Ovary (tissue), 9 donors: ENCODE data around the gene SLC4A8. TPM values are rescaled to one million over a fixed set of nuclear protein-coding genes. Genes with fewer than 3 reads are reported as not detected.
A peak's percentile ranks its signal among the peaks of the same experiment; 100 is the strongest.

ENCODE experiments used
- DNase-seq, 5 donors: peaks; one replicate each; pipeline ENCODE4 v3.0.0-alpha.2; 2019 to 2020
- H3K27ac ChIP-seq, 2 donors: fragments of 200-600 bp; one replicate each; pipeline versions ENCODE4 v1.5.1 to v1.8.0; 2019 to 2022
- H3K27me3 ChIP-seq: fragments of 200-600 bp; one replicate; pipeline ENCODE4 v1.8.0; 2022
- H3K36me3 ChIP-seq: fragments of 200-600 bp; sonication (generic); one replicate; pipeline ENCODE4 v1.5.1; 2019
- H3K4me1 ChIP-seq: one replicate; pipeline ENCODE4 v1.8.1; 2013; ENCODE audit warnings: mild to moderate bottlenecking, moderate library complexity; ENCODE audit not compliant: insufficient read depth
- H3K4me3 ChIP-seq: fragments of 200-600 bp; sonication (generic); one replicate; pipeline ENCODE4 v1.5.1; 2017
- H3K9me3 ChIP-seq, 2 donors: fragments of 200-600 bp in 1 of 2; sonication (generic) in 1 of 2; one replicate each; pipeline versions ENCODE4 v1.5.1 to v1.8.1; 2013 to 2019; ENCODE audit warnings: mild to moderate bottlenecking in 1 of 2, moderate library complexity in 1 of 2
- CTCF ChIP-seq, 3 donors: fragments of 450-650 bp in 2 of 3; fragments of 200-600 bp in 1 of 3; IDR thresholded peaks; one replicate each; pipeline versions ENCODE4 v1.5.1 to v1.8.0; 2016 to 2022; ENCODE audit warnings: antibody characterized with exemption in 3 of 3, mild to moderate bottlenecking in 1 of 3
- EP300 ChIP-seq: sonication (generic); formaldehyde crosslinking; IDR thresholded peaks from one replicate; pipeline ENCODE4 v1.6.1; 2017; ENCODE audit warnings: antibody characterized with exemption
- POLR2A ChIP-seq: fragments of 450-650 bp; IDR thresholded peaks from one replicate; pipeline ENCODE4 v1.6.1; 2017; ENCODE audit warnings: antibody characterized with exemption, mild to moderate bottlenecking, moderate library complexity
- WGBS, 3 donors: extraction: QIAGEN DNeasy Blood & Tissue Kit in 1 of 3; methylation state at CpG; one replicate each; pipeline versions ENCODE4 v1.1.5 to v1.1.7; 2013 to 2017; 5-methylcytosine and 5-hydroxymethylcytosine counted together
- intact Hi-C, 4 donors: fragments of 100-400 bp; cut with DNase I; formaldehyde crosslinking; loops; one replicate each; pipeline versions ENCODE4 v1.11.0 to v1.15.1; 2022 to 2023
- polyA plus RNA-seq, 2 donors: library from polyadenylated mRNA; stranded (reverse); fragments of 200-250 nt in 1 of 2; fragments of 350-450 nt in 1 of 2; fragmentation: Illumina TruSeq in 1 of 2; extraction: RNeasy Lipid Tissue Mini Kit (QIAGEN cat#74804) in 1 of 2; gene quantifications; one replicate each; pipeline ENCODE4 v1.2.3, GENCODE V29; 2013 to 2014
- total RNA-seq, 7 donors: library from RNA; depleted of rRNA in 2 of 7; stranded (reverse); fragments of >200 nt in 2 of 7; fragmentation: NEBNext Ultra II Directional in 3 of 7; extraction: Animal tissue kit (Norgen Biotek cat#: 25700) in 3 of 7; gene quantifications; one replicate each; pipeline versions ENCODE4 v1.1.0 to v1.2.4, GENCODE V29; 2016 to 2023
- donor health status: DM: no; HTN: no; CAD: no; lungs with moderate emphysema.
- donor health status: DM: no; HTN: no; CAD: no.
- donor health status: Bipolar disorder and iron deficiency.
- donor health status: DM: yes; HTN: yes; CAD: no.
- donor health status: DM: no; HTN: no; CAD: no.
- donor health status: DM: yes; HTN: yes; CAD: no.

The SLC4A8 gene
- total and polyA plus RNA-seq, 9 donors: 1.5 to 18.5 (median 7.8) TPM

GRCh38 chr12:51379571-51379970 is 45.1 kb upstream of the SLC4A8 start:
- WGBS, 3 donors: 95 to 97% (median 97%) methylated on average over 11 of the region's 11 CpGs
- TF ChIP-seq POLR2A (no peak), CTCF (IDR thresholded peaks at IDR 0.05) (no peak), EP300 (no peak)
- Histone ChIP-seq H3K4me3 (no peak overlapping the region), H3K27ac (no peak overlapping the region), H3K36me3 (no peaks in the 10 kb centered on the region), H3K9me3 (no peaks in the 10 kb centered on the region), H3K27me3 (no peaks in the 10 kb centered on the region), H3K4me1 (no peaks in the 10 kb centered on the region)
- no peak for DNase-seq
- intact Hi-C loops: no loop called here

DNA sequence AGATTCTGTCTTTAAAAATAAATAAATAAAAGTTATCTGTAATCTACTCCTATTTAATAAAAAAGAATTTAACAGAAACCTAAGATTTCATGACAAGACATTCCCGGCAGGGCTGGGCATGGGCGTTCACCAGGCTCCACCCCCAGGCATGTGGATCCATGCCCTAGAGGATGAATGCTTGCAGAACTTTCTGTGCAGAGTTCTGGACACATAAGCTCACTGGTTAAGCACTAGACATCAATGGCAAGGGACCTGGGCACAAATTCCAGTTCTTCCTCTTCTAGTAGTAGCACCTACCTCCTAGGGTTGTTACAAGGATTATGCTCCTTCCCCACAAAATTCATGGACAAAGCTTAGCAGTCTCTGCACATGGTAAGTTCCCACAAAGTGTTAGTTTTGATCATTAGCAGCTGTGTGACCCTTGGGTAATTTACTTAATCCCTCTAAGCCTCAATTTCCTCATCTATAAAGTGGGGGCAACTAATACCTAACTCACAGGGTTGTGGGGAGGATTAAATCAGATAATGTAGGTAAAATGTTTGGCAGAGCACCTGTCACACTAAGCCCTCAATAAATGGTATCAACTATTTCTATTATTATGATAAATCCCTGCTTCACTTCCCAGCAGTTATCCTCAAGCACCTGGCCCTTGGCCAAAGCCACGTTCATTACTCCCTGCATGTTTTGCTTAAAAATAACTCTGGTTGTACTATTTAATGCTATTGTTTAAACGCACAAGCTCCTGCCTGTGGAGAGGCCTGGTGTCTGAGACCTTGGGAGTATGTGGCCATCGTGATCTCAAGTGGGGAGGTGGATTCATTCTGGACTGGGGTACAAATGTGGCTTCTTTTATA is 43.2 kb upstream of the SLC4A8 start:
- peak in 4 of 5 donors; percentile 33 to 74 (median 44) for DNase-seq
- Histone ChIP-seq H3K4me1 (no peaks in the 10 kb centered on the region), H3K27me3 (no peaks in the 10 kb centered on the region), H3K4me3 (no peak overlapping the region), H3K9me3 (no peaks in the 10 kb centered on the region), H3K27ac (no peak overlapping the region), H3K36me3 (no peaks in the 10 kb centered on the region)
- no peak for TF ChIP-seq CTCF (IDR thresholded peaks at IDR 0.05)
- no peak for TF ChIP-seq POLR2A
- no peak for TF ChIP-seq EP300
- intact Hi-C loops: no loop called here
- WGBS, 3 donors: 28 to 29% (median 28%) methylated on average over 5 of the region's 5 CpGs

GRCh38 chr12:51382173-51382572 is 42.5 kb upstream of the SLC4A8 start:
- Histone ChIP-seq H3K4me3 (no peak overlapping the region), H3K4me1 (no peaks in the 10 kb centered on the region), H3K27me3 (no peaks in the 10 kb centered on the region), H3K27ac (no peak overlapping the region), H3K36me3 (no peaks in the 10 kb centered on the region), H3K9me3 (no peaks in the 10 kb centered on the region)
- intact Hi-C loops: no loop called here
- no peak for DNase-seq
- no peak for TF ChIP-seq CTCF (IDR thresholded peaks at IDR 0.05)
- TF ChIP-seq POLR2A: no peak
- no peak for TF ChIP-seq EP300
- 84 to 91% (median 88%) methylated on average over 7 of the region's 7 CpGs for WGBS, 3 donors

DNA sequence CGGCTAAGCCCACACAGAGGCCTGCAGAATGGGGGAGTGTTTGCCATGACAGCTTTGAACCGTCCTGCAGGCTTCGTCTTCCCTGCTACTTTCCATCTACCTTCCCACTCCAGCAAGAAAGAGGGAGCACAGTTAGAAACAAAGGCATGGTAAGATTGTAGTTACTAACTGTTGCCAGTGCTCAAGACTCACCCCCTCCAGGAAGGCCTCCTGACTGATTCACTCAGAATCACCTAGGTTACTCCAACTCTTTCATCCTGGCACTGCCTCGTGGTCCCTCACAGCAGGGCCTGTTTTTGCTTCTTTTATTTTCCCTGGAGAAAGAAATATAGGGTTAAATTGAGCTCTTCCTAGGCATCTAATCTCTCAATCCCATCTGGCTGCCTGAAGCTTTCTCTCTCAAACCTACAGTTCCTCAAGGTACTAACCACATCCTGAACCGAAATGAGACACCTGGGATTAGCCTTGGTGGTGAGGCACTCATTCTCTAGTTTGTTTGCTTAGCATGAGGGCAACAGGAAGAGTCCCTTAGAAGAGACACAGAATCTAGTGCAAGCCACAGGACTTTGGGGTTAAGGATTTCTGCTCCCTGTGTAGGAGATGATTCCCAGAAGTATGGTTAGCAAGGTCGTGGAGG is 41.2 kb upstream of the SLC4A8 start:
- Histone ChIP-seq H3K27me3 (no peaks in the 10 kb centered on the region), H3K4me3 (no peak overlapping the region), H3K9me3 (no peaks in the 10 kb centered on the region), H3K27ac (no peak overlapping the region), H3K36me3 (no peaks in the 10 kb centered on the region), H3K4me1 (no peaks in the 10 kb centered on the region)
- no peak for DNase-seq
- TF ChIP-seq EP300: no peak
- no peak for TF ChIP-seq POLR2A
- no peak for TF ChIP-seq CTCF (IDR thresholded peaks at IDR 0.05)
- intact Hi-C loops: no loop called here
- WGBS, 3 donors: 74 to 77% (median 76%) methylated on average over 6 of the region's 6 CpGs
